Measurements from ENCODE around the gene NRF1. TPM values are rescaled to one million over a fixed set of nuclear protein-coding genes. Genes with fewer than 3 reads are reported as not detected.

The NRF1 gene
- total and polyA plus RNA-seq, 10 of the 15 experiments (the other 5 are each of a cell fraction or from before 2014, with no cell fraction given), result 3.5 to 23.1 (median 13.5) TPM

GRCh38 chr7:129702761-129703338 lies 91.3 kb downstream of the NRF1 start:
- CTCF ChIA-PET, result interaction anchor here (1.8 kb wide), 1 partner anchor 9 kb away, joined by 4 read pairs; no protein-coding TSS in a partner anchor
- intact Hi-C loops (cut with micrococcal nuclease; ENCODE audit: unreplicated experiment) (no loop called here), in situ Hi-C loops (cut with MboI) (no loop called here)
- SMC1A ChIA-PET (ENCODE audit: uncharacterized antibody, unreplicated experiment), result interaction anchor here (1.0 kb wide), 1 partner anchor 11 kb away, joined by 5 read pairs; no protein-coding TSS in a partner anchor
- TF ChIP-seq ZBTB40 (IDR thresholded peaks at IDR 0.05; ENCODE audit: borderline replicate concordance) (no peak), SREBF1 (IDR thresholded peaks at IDR 0.05; ENCODE audit: low read length) (no peak), JUND (IDR thresholded peaks at IDR 0.05; ENCODE audit: low read depth, low read length) (no peak), JUNB (IDR thresholded peaks at IDR 0.05) (no peak), MTA2 (IDR thresholded peaks at IDR 0.05; ENCODE audit: low read depth) (no peak), BMI1 (IDR thresholded peaks at IDR 0.05; ENCODE audit: borderline replicate concordance) (no peak), NFXL1 (IDR thresholded peaks at IDR 0.05; ENCODE audit: borderline replicate concordance) (no peak), EGR1 (IDR thresholded peaks at IDR 0.05; ENCODE audit: borderline replicate concordance in 1 of 2, low read depth in 2 of 2, low read length in 2 of 2) (no peak), HDAC2 (IDR thresholded peaks at IDR 0.05) (no peak), SREBF2 (IDR thresholded peaks at IDR 0.05; ENCODE audit: low read length) (no peak), POLR2AphosphoS5 (IDR thresholded peaks at IDR 0.05; ENCODE audit: low read length) (no peak), ZNF217 (IDR thresholded peaks at IDR 0.05) (no peak), FOS (IDR thresholded peaks at IDR 0.05; ENCODE audit: borderline replicate concordance, extremely low read depth, insufficient read length) (no peak), TAF1 (IDR thresholded peaks at IDR 0.05; ENCODE audit: borderline replicate concordance, low read depth, low read length) (no peak), MXI1 (IDR thresholded peaks at IDR 0.05; ENCODE audit: low read depth, low read length) (no peak), IKZF1 (conservative IDR thresholded peaks at IDR 0.05) (no peak), POU2F2 (IDR thresholded peaks at IDR 0.05; ENCODE audit: borderline replicate concordance, low read depth, low read length) (no peak), SMARCA5 (IDR thresholded peaks at IDR 0.05) (no peak), ZNF592 (IDR thresholded peaks at IDR 0.05) (no peak)
- Histone ChIP-seq H3K4me2 (ENCODE audit: control insufficient read depth, insufficient read depth) (no peak overlapping the region), H3K4me1 (ENCODE audit: control insufficient read depth, insufficient read depth, low read length) (no peaks in the 10 kb centered on the region), H3K4me3 (no peak overlapping the region), H4K20me1 (ENCODE audit: control insufficient read depth, insufficient read depth) (no peaks in the 10 kb centered on the region), H2AFZ (ENCODE audit: control insufficient read depth, low read depth, low read length) (no peak overlapping the region), H3K9me3 (replicated peaks; ENCODE audit: control insufficient read depth, insufficient read depth, low read length) (no peaks in the 10 kb centered on the region), H3K9ac (ENCODE audit: control insufficient read depth, insufficient read depth, low read length) (no peak overlapping the region), H3K27ac (ENCODE audit: control insufficient read depth, insufficient read depth) (no peak overlapping the region), H3K79me2 (ENCODE audit: control insufficient read depth, insufficient read depth, low read length) (no peaks in the 10 kb centered on the region), H3K36me3 (ENCODE audit: control insufficient read depth in 2 of 2, insufficient read depth in 2 of 2, low read length in 1 of 2) (peaks cover 0 to 3% of the 10 kb centered on the region in 2 experiments; a peak in 2 of 4 replicates), H3K27me3 (replicated peaks in 1 of 2; ENCODE audit: control insufficient read depth in 2 of 2, insufficient read depth in 2 of 2, low read length in 1 of 2) (no peaks in the 10 kb centered on the region)
- FAIRE-seq, result no peak
- no peak for DNase-seq (ENCODE audit: low read depth, low spot score)
- no TSS peak for BruUV-seq (replicated peaks)
- ATAC-seq, result no peak
- 94% methylated on average over 3 of the region's 3 CpGs for WGBS (ENCODE audit: insufficient coverage, insufficient replicate concordance, low lambda C conversion rate, missing lambda C conversion rate)
- POLR2A ChIA-PET, result no interaction called here
- RAD21 ChIA-PET (ENCODE audit: unreplicated experiment), result no interaction called here
